SK-N-SH treated with all-trans-retinoic acid at 6 μM for 48 hours (cell line): ENCODE data around the gene SOCS3.

Experiments
- ATAC-seq: fragments of 200-7000 bp; cut with Tn5 transposase; 3 replicates; pipeline ENCODE4 v1.9.1; 2020; ENCODE audit warnings: mild to moderate bottlenecking, moderate library complexity
- ARNTL ChIP-seq: fragments of 450-650 bp; formaldehyde crosslinking; IDR thresholded peaks from 2 replicates; pipeline ENCODE4 v1.5.0; 2020; ENCODE audit warnings: low read depth, mild to moderate bottlenecking, moderate library complexity, borderline replicate concordance
- BACH2 ChIP-seq: fragments of 250-450 bp; sonication (Bioruptor Pico); IDR thresholded peaks from 2 replicates; pipeline ENCODE4 v1.9.0; 2021; ENCODE audit warnings: mild to moderate bottlenecking, borderline replicate concordance
- CREB5 ChIP-seq: fragments of 250-450 bp; sonication (Bioruptor Pico); IDR thresholded peaks from 2 replicates; pipeline ENCODE4 v1.5.1; 2020; ENCODE audit warnings: low read depth, mild to moderate bottlenecking, moderate library complexity
- CSDC2 ChIP-seq: fragments of 250-450 bp; sonication (Bioruptor Pico); IDR thresholded peaks from 2 replicates; pipeline ENCODE4 v1.5.0; 2020; ENCODE audit warnings: mild to moderate bottlenecking, moderate library complexity
- CSRNP3 ChIP-seq: fragments of 250-450 bp; sonication (Bioruptor Pico); IDR thresholded peaks from 2 replicates; pipeline ENCODE4 v1.5.1; 2021; ENCODE audit warnings: mild to moderate bottlenecking, moderate library complexity
- ESRRG ChIP-seq: fragments of 250-450 bp; sonication (Bioruptor Pico); IDR thresholded peaks from 2 replicates; pipeline ENCODE4 v1.6.1; 2021; ENCODE audit warnings: mild to moderate bottlenecking
- GLIS3 ChIP-seq: fragments of 250-450 bp; sonication (Bioruptor Pico); IDR thresholded peaks from 2 replicates; pipeline ENCODE4 v1.5.0; 2020; ENCODE audit warnings: mild to moderate bottlenecking, moderate library complexity
- ISL1 ChIP-seq: fragments of 250-450 bp; sonication (Bioruptor Pico); IDR thresholded peaks from 2 replicates; pipeline ENCODE4 v2.1.2; 2022; ENCODE audit warnings: mild to moderate bottlenecking, moderate library complexity
- OSR1 ChIP-seq: fragments of 250-450 bp; sonication (Bioruptor Pico); IDR thresholded peaks from 2 replicates; pipeline ENCODE4 v1.8.0; 2022; ENCODE audit warnings: moderate library complexity, mild to moderate bottlenecking, inconsistent platforms
- PATZ1 ChIP-seq: fragments of 250-450 bp; sonication (Bioruptor Pico); IDR thresholded peaks from 2 replicates; pipeline ENCODE4 v1.8.0; 2020; ENCODE audit warnings: mild to moderate bottlenecking, moderate library complexity, borderline replicate concordance
- POU6F1 ChIP-seq: fragments of 250-450 bp; sonication (Bioruptor Pico); IDR thresholded peaks from 2 replicates; pipeline ENCODE4 v1.8.0; 2021; ENCODE audit warnings: low read depth, mild to moderate bottlenecking, moderate library complexity, borderline replicate concordance
- PPARA ChIP-seq: fragments of 250-450 bp; sonication (Bioruptor Pico); IDR thresholded peaks from 2 replicates; pipeline ENCODE4 v1.5.0; 2020; ENCODE audit warnings: mild to moderate bottlenecking, borderline replicate concordance
- RARB ChIP-seq: fragments of 250-450 bp; sonication (Bioruptor Pico); IDR thresholded peaks from 2 replicates; pipeline ENCODE4 v1.8.0; 2021; ENCODE audit warnings: mild to moderate bottlenecking, moderate library complexity
- SNAI2 ChIP-seq: fragments of 250-450 bp; sonication (Bioruptor Pico); IDR thresholded peaks from 2 replicates; pipeline ENCODE4 v1.5.0; 2020; ENCODE audit warnings: mild to moderate bottlenecking, moderate library complexity
- TCF4 ChIP-seq: fragments of 250-450 bp; sonication (Bioruptor Pico); IDR thresholded peaks from 2 replicates; pipeline ENCODE4 v1.8.0; 2021; ENCODE audit warnings: mild to moderate bottlenecking, moderate library complexity, borderline replicate concordance
- TOX ChIP-seq: fragments of 250-450 bp; sonication (Bioruptor Pico); IDR thresholded peaks from 2 replicates; pipeline ENCODE4 v1.8.0; 2021; ENCODE audit warnings: mild to moderate bottlenecking, moderate library complexity, borderline replicate concordance
- TSHZ2 ChIP-seq: fragments of 250-450 bp; sonication (Bioruptor Pico); IDR thresholded peaks from 2 replicates; pipeline ENCODE4 v1.5.0; 2020; ENCODE audit warnings: mild to moderate bottlenecking, moderate library complexity
- ZC3H10 ChIP-seq: fragments of 250-450 bp; sonication (Bioruptor Pico); IDR thresholded peaks from 2 replicates; pipeline ENCODE4 v1.5.1; 2021; ENCODE audit warnings: mild to moderate bottlenecking, moderate library complexity
- ZFP3 ChIP-seq: fragments of 250-450 bp; sonication (Bioruptor Pico); IDR thresholded peaks from 2 replicates; pipeline ENCODE4 v1.5.0; 2020; ENCODE audit warnings: mild to moderate bottlenecking, moderate library complexity
- ZFP30 ChIP-seq: fragments of 450-650 bp; formaldehyde crosslinking; IDR thresholded peaks from 2 replicates; pipeline ENCODE4 v1.5.0; 2022; ENCODE audit warnings: mild to moderate bottlenecking, moderate library complexity
- ZNF565 ChIP-seq: fragments of 450-650 bp; formaldehyde crosslinking; conservative IDR thresholded peaks from 2 replicates; pipeline ENCODE4 v1.5.0; 2020; ENCODE audit warnings: low read depth, mild to moderate bottlenecking, moderate library complexity
- ZNF70 ChIP-seq: fragments of 450-650 bp; formaldehyde crosslinking; IDR thresholded peaks from 2 replicates; pipeline ENCODE4 v1.5.0; 2020; ENCODE audit warnings: mild to moderate bottlenecking, moderate library complexity
- ZNF8 ChIP-seq: fragments of 450-650 bp; formaldehyde crosslinking; IDR thresholded peaks from 2 replicates; pipeline ENCODE4 v1.5.0; 2020; ENCODE audit warnings: mild to moderate bottlenecking, moderate library complexity

The SOCS3 gene

GRCh38 chr17:78362232-78362631, 2.4 kb upstream of the SOCS3 start:
- TF ChIP-seq TOX (CRISPR knock-in tag), result no peak
- ATAC-seq, result no peak

GRCh38 chr17:78361225-78361701, 1.4 kb upstream of the SOCS3 start:
- no peak for TF ChIP-seq CSDC2 (CRISPR knock-in tag)
- TF ChIP-seq GLIS3 (CRISPR knock-in tag), result no peak
- no peak for TF ChIP-seq CSRNP3 (CRISPR knock-in tag)
- no peak for TF ChIP-seq TSHZ2 (CRISPR knock-in tag)
- TF ChIP-seq ZFP30 (CRISPR knock-in tag), result no peak
- TF ChIP-seq ZNF70 (CRISPR knock-in tag), result no peak
- TF ChIP-seq BACH2 (CRISPR knock-in tag), result no peak
- no peak for TF ChIP-seq ZC3H10 (CRISPR knock-in tag)
- no peak for ATAC-seq

- ATAC-seq, result peak; percentile 78
- TF ChIP-seq ZNF8 (CRISPR knock-in tag) (peak; percentile 50; the same call in 1 of the 2 replicates), ARNTL (CRISPR knock-in tag) (no peak), PATZ1 (CRISPR knock-in tag) (0 out of 2 replicates have a peak, but pooled peaks have one; percentile 17), CSDC2 (CRISPR knock-in tag) (no peak), TOX (CRISPR knock-in tag) (no peak), ZNF565 (CRISPR knock-in tag) (no peak), OSR1 (CRISPR knock-in tag) (no peak), PPARA (CRISPR knock-in tag) (no peak), BACH2 (CRISPR knock-in tag) (no peak), RARB (CRISPR knock-in tag) (no peak), SNAI2 (CRISPR knock-in tag) (0 out of 2 replicates have a peak, but pooled peaks have one; percentile 8), ISL1 (CRISPR knock-in tag) (no peak), TSHZ2 (CRISPR knock-in tag) (0 out of 2 replicates have a peak, but pooled peaks have one; percentile 14), CREB5 (CRISPR knock-in tag) (no peak), CSRNP3 (CRISPR knock-in tag) (no peak), ZFP30 (CRISPR knock-in tag) (peak; percentile 25; the same call in 1 of the 2 replicates), ZC3H10 (CRISPR knock-in tag) (no peak), ZFP3 (CRISPR knock-in tag) (no peak), GLIS3 (CRISPR knock-in tag) (no peak), POU6F1 (no peak), TCF4 (no peak), ESRRG (no peak)
Observed at GRCh38 chr17:78360371-78361224, 721 bp upstream of the SOCS3 start.
